ENCODE data around the gene TMEM79.
A peak's percentile ranks its signal among the peaks of the same experiment; 100 is the strongest.

The TMEM79 gene

GRCh38 chr1:156244712-156245111 lies 39.4 kb upstream of the TMEM79 start:
- no peak for TF ChIP-seq CTCF (IDR thresholded peaks at IDR 0.05; ENCODE audit: extremely low read depth, missing control alignments)
- no peak for DNase-seq (ENCODE audit: low spot score)

DNA sequence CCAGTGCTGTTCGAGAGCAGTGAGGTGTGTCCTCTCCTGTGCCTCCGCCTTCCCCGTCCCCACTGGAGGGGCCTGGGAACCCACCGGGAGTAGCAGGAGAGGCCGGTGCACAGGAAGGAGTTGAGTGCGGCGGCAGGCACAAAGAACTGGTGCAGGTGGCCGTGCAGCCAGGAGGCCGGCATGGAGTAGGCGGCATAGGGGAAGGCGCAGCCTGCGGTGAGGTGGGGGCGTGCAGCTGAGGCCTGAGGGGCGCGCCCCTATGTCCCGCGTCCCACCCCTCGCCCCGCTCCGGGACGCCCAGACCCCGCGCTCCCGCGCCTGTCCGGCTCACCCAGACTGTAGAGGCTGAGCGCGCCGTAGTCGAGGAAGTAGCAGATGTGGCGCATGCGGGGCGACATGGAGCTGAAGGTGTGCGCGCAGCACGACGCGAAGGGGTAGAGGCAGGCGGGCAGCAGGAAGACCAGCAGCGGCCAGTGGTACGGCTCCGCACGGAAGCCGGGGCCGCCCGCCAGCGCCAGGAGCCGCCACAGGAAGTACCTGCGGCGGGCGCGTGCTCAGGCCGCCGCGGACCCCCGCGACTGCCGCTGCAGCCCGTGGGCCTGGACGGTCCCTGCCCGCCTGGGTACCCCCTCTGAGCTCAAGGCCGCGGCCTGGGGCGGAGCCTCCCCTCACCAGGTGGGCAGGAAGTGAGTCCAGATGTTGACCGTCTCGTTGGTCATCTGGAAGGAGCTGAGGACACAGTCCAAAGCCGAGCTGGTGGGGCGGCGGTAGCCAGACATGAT lies 38.5 kb upstream of the TMEM79 start:
- no peak for TF ChIP-seq CTCF (IDR thresholded peaks at IDR 0.05; ENCODE audit: extremely low read depth, missing control alignments)
- DNase-seq (ENCODE audit: low spot score), result peak; percentile 80

- peak; percentile 45 for DNase-seq (ENCODE audit: low spot score)
These were observed 37.8 kb upstream of the TMEM79 start for GRCh38 chr1:156246241-156246780.

GRCh38 chr1:156246781-156247459 lies 37.2 kb upstream of the TMEM79 start:
- TF ChIP-seq CTCF (IDR thresholded peaks at IDR 0.05; ENCODE audit: extremely low read depth, missing control alignments), result no peak
- no peak for DNase-seq (ENCODE audit: low spot score)

More at GRCh38 chr1:156246241-156246780, 37.8 kb upstream of the TMEM79 start:
- TF ChIP-seq CTCF (IDR thresholded peaks at IDR 0.05; ENCODE audit: extremely low read depth, missing control alignments), result no peak

DNA sequence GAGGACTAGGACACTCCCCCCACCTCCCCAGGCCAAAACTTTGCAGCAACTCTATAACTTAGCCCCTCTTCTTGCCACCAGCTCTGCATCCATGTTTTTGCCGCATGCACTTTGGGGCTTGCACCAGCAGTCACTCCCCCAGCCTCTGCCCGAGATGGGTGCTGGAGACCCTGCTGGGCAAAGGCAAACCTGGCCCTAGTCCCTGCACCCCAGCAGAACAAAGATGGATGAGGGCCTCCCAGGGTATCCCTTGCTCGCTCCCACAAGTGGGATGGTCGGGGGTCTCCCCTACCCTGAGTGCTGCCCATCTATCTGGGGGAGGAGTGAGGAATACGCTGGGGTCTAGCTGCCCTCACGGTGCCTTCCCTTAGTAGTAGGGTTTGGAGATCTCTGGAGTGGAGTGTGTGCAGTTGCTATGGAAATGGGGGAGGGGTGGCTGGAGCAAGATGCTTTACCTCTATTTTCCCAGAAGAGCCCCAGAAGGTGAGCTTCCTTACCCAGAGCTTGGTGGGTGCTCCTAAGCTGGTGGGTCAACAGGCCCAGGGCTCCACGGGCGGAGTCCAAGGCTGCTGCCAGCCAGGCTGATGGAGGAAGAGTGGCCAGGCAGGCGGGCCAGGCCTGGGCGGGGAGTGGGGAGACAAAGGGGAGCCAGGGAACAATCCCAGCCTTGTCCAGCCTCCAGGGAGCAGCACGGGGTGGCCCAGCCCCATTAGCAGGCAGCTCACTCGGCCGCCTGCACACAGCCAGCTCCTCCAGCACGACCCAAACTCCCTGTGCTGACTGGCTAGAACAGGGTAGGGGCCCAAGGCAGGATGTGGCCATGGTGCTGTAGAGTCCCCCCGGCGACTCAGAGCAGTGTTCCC lies 36.4 kb upstream of the TMEM79 start, which contains the start of gene PAQR6:
Gene PAQR6, minus strand, starts transcription at position 597 of the 863 bp plus-strand sequence. CDS start 1,325 bp downstream, outside the sequence.
- DNase-seq (ENCODE audit: low spot score), result no peak

DNA sequence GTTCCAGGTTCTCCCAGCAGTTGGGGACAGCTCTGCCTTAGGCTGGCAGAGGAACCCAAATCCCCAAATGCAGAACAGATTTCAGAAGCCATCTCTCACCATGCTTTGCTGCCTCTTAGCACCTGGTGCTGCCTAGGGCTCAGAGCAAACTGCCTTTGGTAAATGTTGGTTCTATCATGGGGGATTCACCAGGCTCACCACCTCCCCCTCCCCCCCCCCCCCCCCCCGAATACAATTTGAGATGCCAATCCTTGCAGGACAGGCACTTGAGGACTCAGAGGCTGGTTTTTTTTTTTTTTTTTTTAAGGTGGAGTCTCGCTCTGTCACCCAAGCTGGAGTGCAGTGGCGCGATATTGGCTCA lies 35.8 kb upstream of the TMEM79 start:
- TF ChIP-seq CTCF (IDR thresholded peaks at IDR 0.05; ENCODE audit: extremely low read depth, missing control alignments), result no peak
- no peak for DNase-seq (ENCODE audit: low spot score)

More for the DNA sequence above, 36.4 kb upstream of the TMEM79 start, which contains the start of gene PAQR6:
- no peak for TF ChIP-seq CTCF (IDR thresholded peaks at IDR 0.05; ENCODE audit: extremely low read depth, missing control alignments)

Measured in GM20000 (cell line).